GM19193 (cell line): Measurements from ENCODE around the gene B3GNT9.

Experiments used
- POLR2A ChIP-seq: IDR thresholded peaks from 4 replicates; pipeline ENCODE4 v1.6.1; 2011; ENCODE audit not compliant: insufficient read depth, insufficient read length; ENCODE audit errors: extremely low read depth

The B3GNT9 gene

DNA sequence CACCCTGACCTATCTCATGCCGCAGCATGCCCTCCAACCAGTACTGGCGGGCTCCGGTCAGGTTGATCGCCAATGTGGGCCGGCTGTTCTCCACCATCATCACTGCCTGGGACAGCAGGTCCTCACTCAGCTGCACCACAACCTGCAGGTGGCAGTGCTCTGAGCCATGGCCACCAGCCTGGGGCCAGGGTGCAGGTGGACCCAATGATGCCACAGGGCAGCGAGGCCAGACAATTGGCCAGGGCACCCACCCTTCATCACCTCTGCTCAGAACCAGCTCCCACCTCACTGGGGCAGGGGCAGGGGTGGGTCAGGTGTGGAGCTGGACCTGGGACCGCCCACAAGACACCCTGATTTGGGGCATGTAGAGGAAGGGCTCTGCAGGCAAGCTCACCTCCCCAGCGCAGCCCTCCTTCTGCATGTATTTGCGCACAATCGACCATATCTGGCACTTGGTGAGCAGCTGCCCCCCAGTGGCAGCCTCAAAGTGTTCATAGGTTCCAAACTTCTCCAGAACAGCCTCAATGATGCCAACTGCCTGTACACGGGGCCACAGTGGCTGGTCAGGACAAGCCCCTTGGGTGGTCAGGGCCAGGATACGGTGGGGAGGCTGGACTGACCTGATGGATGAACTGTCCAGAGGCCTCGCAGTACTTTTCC is 28.8 kb upstream of the B3GNT9 start:
- TF ChIP-seq POLR2A: no peak

DNA sequence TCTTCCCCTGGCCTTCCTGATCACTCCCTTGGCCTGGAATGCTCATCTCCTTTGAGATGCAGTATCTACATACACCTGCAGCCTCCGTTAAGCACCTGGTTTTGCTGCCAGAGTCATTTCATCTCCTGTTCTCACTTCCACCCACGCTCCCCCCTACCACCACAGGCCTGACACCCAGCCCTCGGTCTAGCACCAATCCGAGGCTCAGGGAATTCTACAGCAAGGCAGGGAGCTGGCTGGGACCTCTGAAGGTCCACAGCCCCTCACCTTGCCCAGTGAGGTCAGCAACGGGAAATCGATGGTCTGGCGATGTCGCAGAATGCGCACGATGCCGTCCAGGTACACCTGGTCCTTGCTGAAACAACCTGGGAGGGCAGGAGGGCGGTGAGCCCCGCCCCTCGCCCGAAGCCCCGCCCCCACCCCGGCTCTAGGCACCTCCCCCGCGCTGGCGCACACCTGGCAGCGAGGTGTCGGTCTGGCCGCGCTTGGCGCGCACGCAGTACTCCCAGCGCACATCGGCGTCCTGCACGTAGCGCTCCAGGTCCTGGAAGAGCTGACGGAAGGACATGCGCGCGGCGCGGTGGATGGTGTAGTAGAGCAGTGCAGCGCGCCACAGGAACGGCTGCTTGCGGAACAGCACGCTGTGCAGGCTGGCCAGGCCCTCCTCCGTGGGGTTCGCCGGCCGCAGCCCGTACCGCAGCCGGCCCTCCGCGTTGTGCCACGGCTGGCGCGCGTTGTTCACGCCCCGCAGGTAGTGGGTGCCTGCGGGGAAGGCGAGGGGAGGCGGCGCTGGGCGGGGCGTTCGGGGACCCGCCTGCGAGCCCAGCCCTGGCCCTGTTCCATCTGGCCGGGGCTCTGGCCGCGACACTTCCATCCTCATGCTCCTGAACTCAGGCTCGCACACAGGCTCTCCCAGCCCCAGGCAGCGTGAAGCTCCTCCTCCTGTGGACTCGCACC is 27.2 kb upstream of the B3GNT9 start:
- TF ChIP-seq POLR2A: no peak

DNA sequence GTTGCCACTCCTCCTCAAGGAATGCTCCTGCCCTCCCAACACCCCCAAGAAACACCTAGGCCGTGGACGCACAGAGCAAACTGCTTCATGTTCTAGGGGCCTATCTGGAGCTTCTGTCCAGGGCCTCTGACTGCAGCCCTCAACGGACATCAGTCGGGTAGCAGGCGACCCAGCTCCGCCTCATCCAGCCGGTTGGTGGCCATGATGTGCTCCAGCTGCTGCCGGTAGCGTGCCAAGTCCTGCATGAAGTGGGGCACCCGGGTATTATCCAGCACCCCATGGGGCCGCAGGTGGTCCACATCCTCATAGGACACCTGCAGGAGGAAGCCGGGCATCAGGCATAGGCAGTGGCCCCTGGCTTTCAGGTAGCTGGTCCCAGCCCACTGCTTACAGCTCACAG is 25.9 kb upstream of the B3GNT9 start:
- TF ChIP-seq POLR2A: no peak

DNA sequence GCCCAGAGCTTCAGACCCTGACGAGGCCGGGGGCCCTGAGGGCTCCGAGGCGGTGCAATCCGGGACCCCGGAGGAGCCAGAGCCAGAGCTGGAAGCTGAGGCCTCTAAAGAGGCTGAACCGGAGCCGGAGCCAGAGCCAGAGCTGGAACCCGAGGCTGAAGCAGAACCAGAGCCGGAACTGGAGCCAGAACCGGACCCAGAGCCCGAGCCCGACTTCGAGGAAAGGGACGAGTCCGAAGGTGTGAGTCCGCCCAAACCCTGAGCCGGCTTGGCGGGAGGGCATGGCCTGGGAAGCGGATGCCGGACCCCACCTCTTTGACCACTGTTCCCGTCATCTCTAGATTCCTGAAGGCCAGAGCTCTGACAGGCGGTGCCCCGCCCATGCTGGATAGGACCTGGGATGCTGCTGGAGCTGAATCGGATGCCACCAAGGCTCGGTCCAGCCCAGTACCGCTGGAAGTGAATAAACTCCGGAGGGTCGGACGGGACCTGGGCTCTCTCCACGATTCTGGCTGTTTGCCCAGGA is 24.0 kb upstream of the B3GNT9 start:
- no peak for TF ChIP-seq POLR2A

DNA sequence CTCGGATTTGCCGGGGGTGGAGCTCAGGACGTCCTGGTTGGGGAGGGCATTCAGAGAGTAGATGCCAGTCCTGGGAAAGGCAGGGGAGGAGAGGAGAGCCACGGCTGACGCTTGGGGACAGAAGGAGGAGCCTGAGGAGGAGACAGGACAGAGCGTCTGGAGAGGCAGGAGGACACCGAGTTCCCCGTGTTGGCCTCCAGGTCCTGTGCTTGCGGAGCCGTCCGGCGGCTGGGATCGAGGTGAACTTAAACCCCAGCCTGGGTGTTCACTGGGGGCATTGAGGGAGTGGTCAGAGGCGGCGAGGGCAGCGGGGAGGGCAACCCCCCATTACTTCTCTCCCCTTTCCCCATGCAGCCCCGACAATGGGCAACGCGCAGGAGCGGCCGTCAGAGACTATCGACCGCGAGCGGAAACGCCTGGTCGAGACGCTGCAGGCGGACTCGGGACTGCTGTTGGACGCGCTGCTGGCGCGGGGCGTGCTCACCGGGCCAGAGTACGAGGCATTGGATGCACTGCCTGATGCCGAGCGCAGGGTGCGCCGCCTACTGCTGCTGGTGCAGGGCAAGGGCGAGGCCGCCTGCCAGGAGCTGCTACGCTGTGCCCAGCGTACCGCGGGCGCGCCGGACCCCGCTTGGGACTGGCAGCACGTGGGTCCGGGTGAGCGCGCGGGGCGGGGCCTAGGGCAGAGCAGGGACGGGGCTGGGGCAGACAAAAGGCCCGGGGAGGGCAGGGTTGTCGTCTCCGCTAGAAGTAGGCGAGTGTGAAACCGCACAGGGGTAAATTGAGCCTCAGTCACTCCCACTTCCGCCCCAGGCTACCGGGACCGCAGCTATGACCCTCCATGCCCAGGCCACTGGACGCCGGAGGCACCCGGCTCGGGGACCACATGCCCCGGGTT is 23.3 kb upstream of the B3GNT9 start:
- no peak for TF ChIP-seq POLR2A

DNA sequence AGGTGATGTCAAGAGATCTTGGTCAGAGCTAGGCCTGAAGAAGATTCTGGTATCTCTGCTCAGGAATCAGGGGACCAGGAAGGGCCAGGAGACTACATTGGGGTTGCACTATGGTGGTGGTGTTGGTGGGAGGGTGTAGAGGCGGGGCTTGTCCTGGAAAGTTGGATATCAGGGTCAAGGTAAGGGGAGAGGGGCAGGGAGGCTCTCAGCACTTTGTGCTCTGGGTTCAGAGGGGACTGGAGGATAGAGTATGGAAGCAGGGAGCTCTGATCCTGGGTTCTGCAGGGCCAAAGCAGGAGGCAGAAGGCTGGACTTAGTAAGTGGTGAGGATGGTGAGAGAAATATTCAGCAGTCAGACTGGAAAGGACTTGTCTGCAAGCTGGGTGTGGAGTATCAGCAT is 22.5 kb upstream of the B3GNT9 start:
- TF ChIP-seq POLR2A: no peak

DNA sequence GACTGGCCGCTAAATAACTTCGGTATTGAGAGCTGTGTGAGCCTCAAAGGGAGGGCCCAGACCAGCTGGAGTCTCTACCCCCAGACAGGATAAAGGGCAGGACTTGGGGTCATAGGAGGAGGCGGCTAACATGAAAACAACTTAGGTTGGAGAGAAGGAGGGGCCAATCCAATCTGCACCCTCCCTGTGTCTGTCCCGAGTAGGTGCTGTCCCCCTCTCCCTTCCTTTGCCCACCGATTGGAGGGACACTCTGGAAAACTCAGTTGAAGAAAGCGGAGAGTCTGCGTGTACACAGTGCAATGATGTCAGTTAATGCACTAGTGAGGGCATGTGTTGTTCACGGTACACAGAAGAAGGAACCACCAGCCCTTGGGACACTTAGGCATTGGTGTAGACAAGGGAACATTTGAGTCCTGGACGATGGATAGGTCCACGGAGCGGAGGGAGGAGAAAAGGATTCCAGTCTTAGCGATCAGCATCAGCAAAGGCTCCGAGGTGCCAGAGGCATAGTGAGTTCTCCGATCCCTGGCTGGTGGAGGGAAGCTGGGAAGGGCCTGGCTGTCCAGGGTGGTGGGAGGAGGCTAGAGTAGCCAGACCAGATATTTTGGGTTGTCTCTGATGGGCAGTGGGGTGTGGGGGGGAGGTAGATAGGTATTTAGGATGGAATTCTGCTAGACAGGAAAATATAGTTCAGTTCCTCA is 20.3 kb upstream of the B3GNT9 start:
- no peak for TF ChIP-seq POLR2A

DNA sequence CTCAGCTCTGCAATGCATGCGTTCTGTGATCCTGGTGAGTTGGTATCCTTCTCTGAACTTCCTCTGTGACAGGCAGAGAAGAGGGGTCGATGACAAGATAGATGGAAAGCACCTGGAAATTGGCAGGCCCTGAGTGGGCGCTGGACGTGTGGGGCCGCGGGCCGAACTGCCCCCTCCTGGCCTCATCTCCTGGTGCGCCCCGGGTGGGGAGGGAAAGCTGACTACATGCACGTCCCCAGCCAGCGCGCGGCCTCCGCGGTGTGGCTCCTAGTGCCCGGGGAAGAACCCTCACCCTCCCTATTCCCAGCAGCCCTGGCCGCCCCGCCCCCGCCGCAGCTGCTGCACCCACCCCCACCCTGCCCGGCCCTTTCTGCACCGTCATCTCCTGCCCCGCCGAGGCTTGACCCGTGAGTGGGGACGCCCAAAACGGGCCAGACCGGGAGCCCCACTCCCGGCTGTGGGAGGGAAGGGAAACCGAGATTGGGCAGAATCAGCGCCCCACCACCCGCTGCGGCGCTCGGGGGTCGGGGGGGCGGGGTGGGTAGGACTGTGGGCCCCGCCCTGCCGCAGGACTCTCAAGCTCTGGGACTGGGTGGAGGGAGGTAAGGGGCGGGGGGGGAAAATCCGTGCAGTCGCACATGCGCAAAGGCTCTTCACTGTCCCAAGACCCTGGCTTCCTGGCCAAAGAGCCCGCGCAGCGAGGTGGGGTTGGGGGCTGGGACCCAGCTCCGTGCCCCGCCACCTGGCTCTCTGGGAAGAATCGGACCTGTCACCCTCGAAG is 19.6 kb upstream of the B3GNT9 start, which contains the start of gene NOL3:
Gene NOL3, plus strand, starts transcription at position 371 of the 781 bp plus-strand sequence.
- TF ChIP-seq POLR2A: peak; percentile 40

DNA sequence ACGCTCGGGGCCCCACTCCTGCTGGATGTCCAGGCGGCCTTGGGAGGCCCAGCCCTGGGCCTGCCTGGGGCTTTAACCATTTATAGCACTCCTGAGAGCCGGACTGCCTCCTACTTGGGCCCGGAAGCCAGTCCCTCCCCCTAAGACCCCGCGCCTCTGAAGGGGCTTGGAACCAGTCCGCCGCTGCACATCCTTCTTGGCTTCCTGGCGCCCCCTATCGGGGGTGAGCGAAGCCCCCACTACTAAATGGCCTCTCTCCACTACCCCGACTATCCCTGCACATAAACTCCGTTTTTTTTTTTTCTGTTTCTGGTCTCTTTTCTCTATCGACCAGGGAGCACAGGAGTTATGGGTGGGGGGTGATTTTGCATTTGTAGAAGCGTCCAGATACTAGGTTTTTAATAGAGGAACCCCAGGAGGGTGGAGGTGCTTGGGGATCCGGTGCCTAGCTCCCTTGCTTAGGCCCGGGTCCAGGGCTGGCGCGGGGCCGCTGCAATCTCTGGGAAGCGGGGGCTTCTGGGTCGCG is 18.9 kb upstream of the B3GNT9 start:
- no peak for TF ChIP-seq POLR2A

DNA sequence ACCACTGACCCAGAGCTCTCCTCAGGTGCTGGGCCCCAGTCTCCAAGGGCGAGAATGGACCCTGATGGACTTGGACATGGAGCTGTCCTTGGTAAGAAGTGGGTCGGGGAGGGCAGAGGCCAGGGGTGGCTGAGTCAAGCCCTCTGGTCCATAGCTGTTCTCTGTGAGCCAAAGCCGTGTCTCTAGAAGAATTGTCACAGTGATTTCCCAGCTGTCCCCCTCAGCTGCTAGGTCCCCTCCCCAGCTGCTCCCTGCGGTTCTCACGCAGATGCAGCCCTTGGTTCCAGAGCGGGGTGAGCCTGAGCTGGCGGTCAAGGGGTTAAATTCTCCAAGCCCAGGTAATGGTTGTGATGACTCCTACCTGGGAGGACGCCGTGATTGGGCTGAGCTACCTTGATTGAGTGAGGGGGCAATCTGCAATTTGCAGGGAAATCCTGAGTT is 18.2 kb upstream of the B3GNT9 start:
- TF ChIP-seq POLR2A: no peak

DNA sequence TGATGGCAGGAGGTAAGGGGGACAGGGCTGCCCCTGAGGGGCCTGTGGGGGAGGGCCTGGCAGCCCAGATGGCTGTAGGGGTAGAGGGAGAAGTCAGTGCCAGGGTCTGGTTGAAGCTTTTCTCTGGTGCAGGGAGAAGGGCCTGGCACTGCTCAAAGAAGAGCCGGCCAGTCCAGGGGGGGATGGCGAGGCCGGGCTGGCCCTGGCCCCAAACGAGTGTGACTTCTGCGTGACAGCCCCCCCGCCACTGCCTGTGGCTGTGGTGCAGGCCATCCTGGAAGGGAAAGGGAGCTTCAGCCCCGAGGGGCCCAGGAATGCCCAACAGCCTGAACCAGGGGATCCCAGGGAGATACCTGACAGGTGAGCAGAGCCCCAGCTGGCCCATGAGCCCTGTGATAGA is 16.8 kb upstream of the B3GNT9 start:
- no peak for TF ChIP-seq POLR2A

DNA sequence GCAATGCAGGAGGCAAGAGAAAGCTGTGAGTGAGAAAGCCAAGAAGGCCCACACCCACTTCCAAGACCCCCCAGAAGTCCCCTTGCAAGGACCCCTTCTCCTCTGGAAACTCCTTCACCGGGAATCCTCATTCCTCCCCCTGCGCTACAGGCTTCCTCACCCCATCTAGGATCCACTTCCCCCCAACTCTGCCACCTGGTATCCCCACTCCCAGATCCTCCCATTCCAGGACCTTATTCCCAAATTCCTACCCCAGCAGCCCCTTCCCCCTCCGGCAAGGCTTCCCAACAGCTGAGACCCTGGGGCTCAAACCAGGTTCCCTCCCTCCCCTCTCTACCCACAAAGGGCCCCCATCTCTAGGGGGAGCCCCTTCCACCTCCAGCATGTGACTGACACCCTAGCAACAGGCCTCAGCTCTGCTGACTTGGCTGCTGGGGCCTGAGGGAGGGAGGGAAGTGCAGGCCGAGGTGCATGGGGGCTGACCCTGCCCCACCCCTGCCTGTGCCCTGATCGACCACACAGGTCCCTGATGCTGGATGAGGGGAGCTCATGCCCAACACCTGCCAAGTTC is 15.9 kb upstream of the B3GNT9 start:
- no peak for TF ChIP-seq POLR2A

DNA sequence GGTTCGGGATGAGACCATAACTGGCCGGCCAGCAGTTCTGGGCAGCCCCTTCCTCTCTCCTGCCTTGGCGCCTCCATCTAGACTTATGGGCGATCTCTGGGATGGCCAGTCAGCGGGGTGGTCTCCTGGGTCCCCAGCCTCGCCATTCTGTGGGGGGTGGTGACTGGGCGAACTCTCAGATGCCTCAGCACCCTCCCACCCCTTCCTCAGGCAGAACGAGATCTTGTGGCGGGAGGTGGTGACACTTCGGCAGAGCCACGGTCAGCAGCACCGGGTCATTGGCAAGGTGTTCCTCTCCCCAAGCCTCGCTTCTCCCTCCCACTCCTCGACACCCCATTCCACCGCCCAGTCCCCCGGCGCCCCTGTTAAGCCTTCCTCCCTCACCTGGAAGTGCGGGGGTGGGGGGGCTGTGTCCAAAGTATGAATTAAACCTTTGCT is 15.3 kb upstream of the B3GNT9 start:
- TF ChIP-seq POLR2A: no peak
